Vagina (tissue), 2 donors: ENCODE results near the gene WIPF3.

Source experiments
- POLR2A ChIP-seq, 2 donors: fragments of 450-650 bp; IDR thresholded peaks; one replicate each; pipeline ENCODE4 v1.6.1; 2017; ENCODE audit warnings: antibody characterized with exemption in 2 of 2, mild to moderate bottlenecking in 2 of 2, moderate library complexity in 2 of 2
- POLR2AphosphoS5 ChIP-seq, 2 donors: sonication (generic); formaldehyde crosslinking; IDR thresholded peaks; one replicate each; pipeline ENCODE4 v1.9.0; 2017; ENCODE audit warnings: antibody characterized with exemption in 2 of 2, mild to moderate bottlenecking in 2 of 2, low read depth in 1 of 2; ENCODE audit not compliant: insufficient read depth in 1 of 2
- TF ChIP-seq, protein P1 (sequence below), 3 experiments: fragments of 450-650 bp in 2 of 3; fragments of 200-600 bp in 1 of 3; sonication (generic) in 1 of 3; IDR thresholded peaks; one replicate each; pipeline ENCODE4 v1.5.1; 2017 to 2019; ENCODE audit warnings: antibody characterized with exemption in 3 of 3, mild to moderate bottlenecking in 2 of 3, moderate library complexity in 2 of 3

- TF ChIP-seq, protein P1, sequence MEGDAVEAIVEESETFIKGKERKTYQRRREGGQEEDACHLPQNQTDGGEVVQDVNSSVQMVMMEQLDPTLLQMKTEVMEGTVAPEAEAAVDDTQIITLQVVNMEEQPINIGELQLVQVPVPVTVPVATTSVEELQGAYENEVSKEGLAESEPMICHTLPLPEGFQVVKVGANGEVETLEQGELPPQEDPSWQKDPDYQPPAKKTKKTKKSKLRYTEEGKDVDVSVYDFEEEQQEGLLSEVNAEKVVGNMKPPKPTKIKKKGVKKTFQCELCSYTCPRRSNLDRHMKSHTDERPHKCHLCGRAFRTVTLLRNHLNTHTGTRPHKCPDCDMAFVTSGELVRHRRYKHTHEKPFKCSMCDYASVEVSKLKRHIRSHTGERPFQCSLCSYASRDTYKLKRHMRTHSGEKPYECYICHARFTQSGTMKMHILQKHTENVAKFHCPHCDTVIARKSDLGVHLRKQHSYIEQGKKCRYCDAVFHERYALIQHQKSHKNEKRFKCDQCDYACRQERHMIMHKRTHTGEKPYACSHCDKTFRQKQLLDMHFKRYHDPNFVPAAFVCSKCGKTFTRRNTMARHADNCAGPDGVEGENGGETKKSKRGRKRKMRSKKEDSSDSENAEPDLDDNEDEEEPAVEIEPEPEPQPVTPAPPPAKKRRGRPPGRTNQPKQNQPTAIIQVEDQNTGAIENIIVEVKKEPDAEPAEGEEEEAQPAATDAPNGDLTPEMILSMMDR (IDR thresholded peaks at IDR 0.05), result no peak
- TF ChIP-seq POLR2A (IDR thresholded peaks at IDR 0.05), result no peak
- no peak for TF ChIP-seq POLR2AphosphoS5 (IDR thresholded peaks at IDR 0.05; ENCODE audit: insufficient read depth in 1 of 2, low read depth in 1 of 2)
Measured at GRCh38 chr7:29955799-29956486, 149.6 kb downstream of the WIPF3 start.
